Measurements from ENCODE around the gene CEMIP. TPM values are rescaled to one million over a fixed set of nuclear protein-coding genes. Genes with fewer than 3 reads are reported as not detected.

The CEMIP gene
- polyA plus RNA-seq, 1 experiment: 725 TPM

- peaks cover 56% of the 10 kb centered on the region for H3K36me3 ChIP-seq (ENCODE audit: control insufficient read depth, insufficient read depth, low read length)
- H3K27me3 ChIP-seq (ENCODE audit: control insufficient read depth, insufficient read depth, low read length): no peaks in the 10 kb centered on the region
- no peak overlapping the region for H3K4me3 ChIP-seq (ENCODE audit: low read depth, low read length)
- CTCF ChIA-PET: no interaction called here
- TF ChIP-seq CTCF (IDR thresholded peaks at IDR 0.05; ENCODE audit: insufficient read depth, low read depth, low read length): no peak
- DNase-seq (ENCODE audit: low read depth): no peak
- POLR2A ChIA-PET: interaction anchor here (0.5 kb wide), 1 partner anchor 1207 kb away, joined by 4 read pairs; no protein-coding TSS in a partner anchor
These were observed 82.6 kb downstream of the CEMIP start for GRCh38 chr15:80861731-80862170.

GRCh38 chr15:80864666-80865065, 85.5 kb downstream of the CEMIP start:
- CTCF ChIA-PET: no interaction called here

GRCh38 chr15:80866936-80867335, 87.8 kb downstream of the CEMIP start:
- POLR2A ChIA-PET: no interaction called here
- TF ChIP-seq CTCF (IDR thresholded peaks at IDR 0.05; ENCODE audit: insufficient read depth, low read depth, low read length): no peak
- DNase-seq (ENCODE audit: low read depth): no peak
- H3K27me3 ChIP-seq (ENCODE audit: control insufficient read depth, insufficient read depth, low read length): no peaks in the 10 kb centered on the region
- H3K36me3 ChIP-seq (ENCODE audit: control insufficient read depth, insufficient read depth, low read length): peaks cover 66% of the 10 kb centered on the region
- no peak overlapping the region for H3K4me3 ChIP-seq (ENCODE audit: low read depth, low read length)
- CTCF ChIA-PET: no interaction called here

More at GRCh38 chr15:80864666-80865065, 85.5 kb downstream of the CEMIP start:
- Histone ChIP-seq H3K27me3 (ENCODE audit: control insufficient read depth, insufficient read depth, low read length) (no peaks in the 10 kb centered on the region), H3K36me3 (ENCODE audit: control insufficient read depth, insufficient read depth, low read length) (peaks cover 63% of the 10 kb centered on the region), H3K4me3 (ENCODE audit: low read depth, low read length) (no peak overlapping the region)
- TF ChIP-seq CTCF (IDR thresholded peaks at IDR 0.05; ENCODE audit: insufficient read depth, low read depth, low read length): no peak
- DNase-seq (ENCODE audit: low read depth): no peak
- POLR2A ChIA-PET: no interaction called here

- DNase-seq (ENCODE audit: low read depth): no peak
- CTCF ChIA-PET: no interaction called here
- H3K36me3 ChIP-seq (ENCODE audit: control insufficient read depth, insufficient read depth, low read length): peaks cover 63% of the 10 kb centered on the region
- H3K27me3 ChIP-seq (ENCODE audit: control insufficient read depth, insufficient read depth, low read length): no peaks in the 10 kb centered on the region
- POLR2A ChIA-PET: no interaction called here
- no peak for TF ChIP-seq CTCF (IDR thresholded peaks at IDR 0.05; ENCODE audit: insufficient read depth, low read depth, low read length)
- H3K4me3 ChIP-seq (ENCODE audit: low read depth, low read length): no peak overlapping the region
These were observed 91.2 kb downstream of the CEMIP start for GRCh38 chr15:80870366-80870765.

GRCh38 chr15:80870893-80871292, 91.7 kb downstream of the CEMIP start:
- DNase-seq (ENCODE audit: low read depth): peak; percentile 48
- no peak for TF ChIP-seq CTCF (IDR thresholded peaks at IDR 0.05; ENCODE audit: insufficient read depth, low read depth, low read length)
- H3K27me3 ChIP-seq (ENCODE audit: control insufficient read depth, insufficient read depth, low read length): no peaks in the 10 kb centered on the region
- peaks cover 67% of the 10 kb centered on the region for H3K36me3 ChIP-seq (ENCODE audit: control insufficient read depth, insufficient read depth, low read length)
- H3K4me3 ChIP-seq (ENCODE audit: low read depth, low read length): no peak overlapping the region
- POLR2A ChIA-PET: interaction anchor here (0.7 kb wide), 1 partner anchor 51 kb away, joined by 3 read pairs; no protein-coding TSS in a partner anchor
- CTCF ChIA-PET: interaction anchor here (0.6 kb wide), 2 partner anchors 31 to 415 kb away, joined by 3 read pairs; no protein-coding TSS in a partner anchor

Data from BJ (cell line).